ENCODE measurements around the gene PHACTR4.
"Not testable (repeated sequence)": the region's sequence is repeated elsewhere in the genome, so short reads cannot be mapped to it uniquely, and the experiment has no call there.

PHACTR4 gene

DNA sequence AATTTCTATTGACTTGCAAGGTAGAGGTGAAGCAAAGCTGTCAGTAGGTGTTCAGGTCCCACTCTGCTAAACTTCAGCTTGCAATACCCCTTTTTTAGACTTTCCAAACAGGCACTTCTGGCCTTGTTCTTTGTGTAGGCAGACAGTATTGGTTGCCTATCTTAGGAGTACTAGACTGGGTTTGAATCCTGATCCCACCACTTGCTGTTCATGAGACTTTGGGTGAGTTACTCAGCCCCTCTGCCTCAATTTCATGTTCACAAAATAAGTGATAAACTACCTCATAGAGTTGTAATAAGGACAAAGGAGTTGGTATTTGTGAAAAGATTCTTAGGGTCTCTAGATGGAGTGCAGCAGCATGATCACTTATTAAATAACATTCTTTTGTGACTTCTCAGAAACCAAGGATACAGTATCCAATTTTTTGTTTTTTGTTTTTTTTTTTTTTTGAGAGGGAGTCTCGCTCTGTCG is 141.5 kb downstream of the PHACTR4 start:
- H3K4me3 ChIP-seq (ENCODE audit: control insufficient read depth, low read depth, low read length): no peak overlapping the region
- DNase-seq (ENCODE audit: low read depth): peak; percentile 64
- TF ChIP-seq, protein P1, sequence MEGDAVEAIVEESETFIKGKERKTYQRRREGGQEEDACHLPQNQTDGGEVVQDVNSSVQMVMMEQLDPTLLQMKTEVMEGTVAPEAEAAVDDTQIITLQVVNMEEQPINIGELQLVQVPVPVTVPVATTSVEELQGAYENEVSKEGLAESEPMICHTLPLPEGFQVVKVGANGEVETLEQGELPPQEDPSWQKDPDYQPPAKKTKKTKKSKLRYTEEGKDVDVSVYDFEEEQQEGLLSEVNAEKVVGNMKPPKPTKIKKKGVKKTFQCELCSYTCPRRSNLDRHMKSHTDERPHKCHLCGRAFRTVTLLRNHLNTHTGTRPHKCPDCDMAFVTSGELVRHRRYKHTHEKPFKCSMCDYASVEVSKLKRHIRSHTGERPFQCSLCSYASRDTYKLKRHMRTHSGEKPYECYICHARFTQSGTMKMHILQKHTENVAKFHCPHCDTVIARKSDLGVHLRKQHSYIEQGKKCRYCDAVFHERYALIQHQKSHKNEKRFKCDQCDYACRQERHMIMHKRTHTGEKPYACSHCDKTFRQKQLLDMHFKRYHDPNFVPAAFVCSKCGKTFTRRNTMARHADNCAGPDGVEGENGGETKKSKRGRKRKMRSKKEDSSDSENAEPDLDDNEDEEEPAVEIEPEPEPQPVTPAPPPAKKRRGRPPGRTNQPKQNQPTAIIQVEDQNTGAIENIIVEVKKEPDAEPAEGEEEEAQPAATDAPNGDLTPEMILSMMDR (conservative IDR thresholded peaks at IDR 0.05; ENCODE audit: control insufficient read depth, insufficient read depth, low read depth, low read length): no peak

DNA sequence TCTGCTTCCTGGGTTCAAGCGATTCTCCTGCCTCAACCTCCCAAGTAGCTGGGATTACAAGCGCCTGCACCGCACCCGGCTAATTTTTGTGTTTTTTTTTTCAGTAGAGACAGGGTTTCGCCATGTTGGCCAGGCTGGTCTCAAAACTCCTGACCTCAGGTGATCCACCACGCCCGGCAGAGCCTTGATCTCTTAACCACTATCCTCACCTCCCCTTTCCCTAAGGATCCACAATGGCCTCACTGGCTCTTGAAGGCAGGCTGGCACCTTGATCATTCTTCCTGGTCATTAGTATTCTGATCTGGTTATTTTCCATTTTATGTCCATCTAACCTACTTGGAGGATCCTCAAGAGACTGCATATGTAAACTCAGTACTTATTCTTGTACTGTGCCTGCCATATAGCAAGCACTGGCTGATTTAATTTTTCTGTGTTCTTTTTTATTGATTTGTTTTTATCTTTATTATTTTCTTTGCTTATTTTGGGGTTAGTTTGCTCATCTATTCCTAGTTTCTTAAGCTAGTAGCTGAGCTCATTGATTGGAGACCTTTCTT is 142.6 kb downstream of the PHACTR4 start:
- TF ChIP-seq, protein P1 (conservative IDR thresholded peaks at IDR 0.05; ENCODE audit: control insufficient read depth, insufficient read depth, low read depth, low read length): no peak
- no peak overlapping the region for H3K4me3 ChIP-seq (ENCODE audit: control insufficient read depth, low read depth, low read length)
- DNase-seq (ENCODE audit: low read depth): peak; percentile 50

DNA sequence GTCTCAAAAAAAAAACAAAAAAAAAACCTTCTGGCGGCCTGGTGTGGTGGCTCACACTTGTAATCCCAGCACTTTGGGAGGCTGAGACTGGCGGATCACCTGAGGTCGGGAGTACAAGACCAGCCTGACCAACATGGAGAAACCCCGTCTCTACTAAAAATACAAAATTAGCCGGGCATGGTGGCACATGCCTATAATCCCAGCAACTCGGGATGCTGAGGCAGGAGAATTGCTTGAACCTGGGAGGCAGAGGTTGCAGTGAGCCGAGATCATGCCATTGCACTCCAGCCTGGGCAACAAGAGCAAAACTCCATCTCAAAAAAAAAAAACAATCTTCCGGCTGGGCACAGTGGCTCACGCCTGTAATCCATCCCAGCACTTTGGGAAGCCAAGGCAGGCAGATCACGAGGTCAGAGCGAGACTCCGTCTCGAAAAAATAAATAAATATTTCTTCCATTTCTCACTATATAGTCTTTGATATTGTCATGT is 144.9 kb downstream of the PHACTR4 start:
- not testable (repeated sequence) for H3K4me3 ChIP-seq (ENCODE audit: control insufficient read depth, low read depth, low read length)
- peak; percentile 38 for DNase-seq (ENCODE audit: low read depth)

DNA sequence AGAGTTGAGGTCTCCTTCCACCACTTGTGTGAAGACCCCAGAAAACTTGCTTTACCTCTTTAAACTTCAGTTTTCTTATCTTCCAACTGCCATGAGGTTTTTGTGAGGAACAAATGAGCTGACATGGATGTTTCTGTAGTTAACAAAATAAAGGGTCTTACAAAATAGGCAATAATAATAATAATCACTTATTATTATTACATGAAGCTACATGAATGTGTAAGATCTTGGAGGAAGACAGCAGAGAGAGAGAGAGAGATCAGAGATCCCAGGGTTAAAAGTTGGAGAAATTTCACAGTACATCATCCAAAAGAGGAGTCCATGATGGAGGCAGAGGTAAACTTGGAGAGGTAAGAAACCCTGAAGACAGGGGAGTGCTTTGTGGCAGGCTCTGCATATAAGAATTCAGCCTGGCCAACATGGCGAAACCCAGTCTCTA is 147.0 kb downstream of the PHACTR4 start:
- H3K4me3 ChIP-seq (ENCODE audit: control insufficient read depth, low read depth, low read length): no peak overlapping the region
- TF ChIP-seq, protein P1 (conservative IDR thresholded peaks at IDR 0.05; ENCODE audit: control insufficient read depth, insufficient read depth, low read depth, low read length): no peak
- DNase-seq (ENCODE audit: low read depth): peak; percentile 16

DNA sequence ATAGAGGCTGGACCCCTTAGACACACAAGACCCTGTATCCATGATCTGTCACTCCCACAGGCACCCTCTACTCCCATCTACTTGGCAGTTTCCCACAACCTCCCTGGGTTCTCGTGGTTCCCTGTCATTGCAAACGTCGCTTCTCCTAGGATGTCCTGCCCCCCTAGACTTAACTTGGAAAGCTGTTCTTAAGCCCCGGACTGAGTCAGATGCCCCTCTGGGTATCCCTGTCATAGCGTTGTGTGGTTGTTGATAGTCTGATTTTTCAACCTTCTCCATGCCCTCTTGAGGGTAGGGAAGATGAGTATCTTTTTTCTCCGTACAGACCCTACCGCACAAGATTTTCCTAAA is 148.1 kb downstream of the PHACTR4 start:
- DNase-seq (ENCODE audit: low read depth): peak; percentile 49
- H3K4me3 ChIP-seq (ENCODE audit: control insufficient read depth, low read depth, low read length): peak overlapping the region; percentile 58
- TF ChIP-seq, protein P1 (conservative IDR thresholded peaks at IDR 0.05; ENCODE audit: control insufficient read depth, insufficient read depth, low read depth, low read length): no peak

DNA sequence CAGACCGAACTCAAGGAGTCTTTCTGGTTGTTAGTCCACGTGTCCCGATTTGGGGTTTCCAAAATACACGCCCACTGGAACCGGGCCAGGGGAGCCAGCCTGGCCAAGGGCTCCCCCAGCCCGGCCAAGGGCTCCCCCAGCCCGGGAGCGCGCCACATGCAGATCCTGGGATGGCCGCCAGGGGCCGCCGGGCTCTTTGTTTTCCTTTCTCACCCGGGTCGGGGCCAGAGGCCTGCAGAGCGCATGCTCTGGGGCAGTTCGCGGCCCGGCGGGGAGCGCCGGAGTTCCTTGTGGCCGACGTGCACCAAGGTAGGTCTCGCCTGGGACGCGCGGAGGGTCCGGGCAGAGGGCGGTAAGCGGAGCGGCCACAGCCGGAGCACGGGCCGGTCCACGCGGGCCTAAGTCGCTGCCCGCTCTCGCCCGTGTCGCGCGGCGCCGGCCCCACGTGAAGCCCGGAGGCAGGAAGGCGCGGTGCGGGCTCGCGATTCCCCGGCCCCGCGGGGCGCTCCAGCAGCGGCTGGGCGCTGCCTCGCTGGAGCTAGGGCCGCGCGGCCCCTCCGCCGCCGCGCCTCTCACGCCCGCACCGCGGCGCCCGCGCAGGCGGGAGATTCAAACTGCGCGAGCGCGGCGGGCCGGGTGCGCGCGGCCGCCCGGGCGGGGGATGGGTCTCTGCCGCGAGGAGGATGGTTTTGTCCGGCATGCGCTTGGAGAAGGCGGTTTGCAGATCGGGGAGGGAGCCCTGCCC is 148.6 kb downstream of the PHACTR4 start:
- DNase-seq (ENCODE audit: low read depth): peak; percentile 77
- H3K4me3 ChIP-seq (ENCODE audit: control insufficient read depth, low read depth, low read length): peak overlapping the region; percentile 83
- TF ChIP-seq, protein P1 (conservative IDR thresholded peaks at IDR 0.05; ENCODE audit: control insufficient read depth, insufficient read depth, low read depth, low read length): peak; percentile 69

DNA sequence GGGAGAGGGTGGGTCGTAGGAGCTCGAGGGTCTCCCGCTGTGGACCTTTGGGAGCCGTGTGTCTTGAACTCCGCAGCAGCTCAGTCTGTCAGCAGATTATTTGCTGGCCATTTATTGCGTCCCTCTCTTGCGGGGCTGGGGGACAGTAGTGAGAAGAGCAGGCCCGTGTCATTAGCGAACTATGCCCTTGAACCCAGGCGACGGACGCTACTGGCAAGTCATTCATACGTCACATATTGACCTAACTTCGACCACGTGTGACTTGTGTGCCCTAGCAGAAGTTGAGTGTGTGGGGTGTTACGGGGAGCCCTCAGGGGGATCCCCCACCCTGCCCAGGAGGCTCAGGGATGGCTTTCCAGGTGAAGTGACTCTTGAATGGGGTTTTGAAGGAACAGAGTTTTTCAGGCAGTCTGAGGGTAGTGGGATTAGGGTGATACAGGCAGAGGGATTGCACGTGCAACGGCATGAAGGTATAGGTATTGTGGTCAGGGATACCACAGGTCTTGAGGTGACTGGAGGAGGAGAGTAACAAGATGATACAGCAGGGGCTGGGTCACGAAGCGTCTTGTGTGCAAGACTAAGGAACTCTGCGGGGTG is 149.3 kb downstream of the PHACTR4 start:
- H3K4me3 ChIP-seq (ENCODE audit: control insufficient read depth, low read depth, low read length): peak overlapping the region; percentile 83
- TF ChIP-seq, protein P1 (conservative IDR thresholded peaks at IDR 0.05; ENCODE audit: control insufficient read depth, insufficient read depth, low read depth, low read length): no peak
- peak; percentile 59 for DNase-seq (ENCODE audit: low read depth)
